ENCODE measurements around the gene SNRNP27. TPM values are rescaled to one million over a fixed set of nuclear protein-coding genes. Genes with fewer than 3 reads are reported as not detected.

Gene SNRNP27
- total and polyA plus RNA-seq, 5 donors from 2014 or later, result 44.1 to 70.2 (median 59.1) TPM

- Histone ChIP-seq H3K27me3 (ENCODE audit: control insufficient read depth, insufficient read depth, low read length) (no peaks in the 10 kb centered on the region), H3K27ac (ENCODE audit: insufficient read depth, low read length, poor library complexity, severe bottlenecking) (no peak overlapping the region), H3K36me3 (ENCODE audit: control insufficient read depth, insufficient read depth, low read length) (peaks cover 29% of the 10 kb centered on the region), H3K9me3 (ENCODE audit: control insufficient read depth in 2 of 2, low read length in 2 of 2) (no peaks in the 10 kb centered on the region), H3K4me1 (ENCODE audit: control insufficient read depth, insufficient read depth, low read length, poor library complexity, severe bottlenecking) (no peaks in the 10 kb centered on the region), H3K4me3 (ENCODE audit: low read depth, low read length) (no peak overlapping the region)
- H3K4me3 Mint-ChIP-seq, result peak overlapping the region in 1 of 4 donors; percentile 38
- no peaks in the 10 kb centered on the region for H3K27me3 Mint-ChIP-seq
- peaks cover 32% of the 10 kb centered on the region for H3K36me3 Mint-ChIP-seq
- ATAC-seq (ENCODE audit: low read depth in 2 of 2) (no peak), DNase-seq (no peak)
- peaks cover 0 to 31% (median 8%) of the 10 kb centered on the region in 4 donors for H3K4me1 Mint-ChIP-seq
- no peaks in the 10 kb centered on the region for H3K9me3 Mint-ChIP-seq
- peak overlapping the region in 2 of 3 donors; percentile 3 to 17 for H3K27ac Mint-ChIP-seq
Observed at GRCh38 chr2:69923116-69923515, 29.4 kb downstream of the SNRNP27 start.

- no peaks in the 10 kb centered on the region for H3K9me3 ChIP-seq (ENCODE audit: control insufficient read depth in 2 of 2, low read length in 2 of 2)
- Mint-ChIP-seq H3K4me3 (no peak overlapping the region), H3K4me1 (peaks cover 10 to 38% (median 20%) of the 10 kb centered on the region in 4 donors), H3K27me3 (no peaks in the 10 kb centered on the region), H3K36me3 (peaks cover 42% of the 10 kb centered on the region), H3K27ac (peak overlapping the region in 1 of 3 donors; percentile 45), H3K9me3 (no peaks in the 10 kb centered on the region)
- H3K36me3 ChIP-seq (ENCODE audit: control insufficient read depth, insufficient read depth, low read length), result peaks cover 18% of the 10 kb centered on the region
- no peak overlapping the region for H3K4me3 ChIP-seq (ENCODE audit: low read depth, low read length)
- H3K4me1 ChIP-seq (ENCODE audit: control insufficient read depth, insufficient read depth, low read length, poor library complexity, severe bottlenecking), result no peaks in the 10 kb centered on the region
- H3K27me3 ChIP-seq (ENCODE audit: control insufficient read depth, insufficient read depth, low read length), result no peaks in the 10 kb centered on the region
- DNase-seq (no peak), ATAC-seq (ENCODE audit: low read depth in 2 of 2) (no peak)
- H3K27ac ChIP-seq (ENCODE audit: insufficient read depth, low read length, poor library complexity, severe bottlenecking), result no peak overlapping the region
Observed at GRCh38 chr2:69926849-69927515, 33.2 kb downstream of the SNRNP27 start.

- Mint-ChIP-seq H3K4me1 (peaks cover 15 to 35% (median 24%) of the 10 kb centered on the region in 4 donors), H3K27me3 (no peaks in the 10 kb centered on the region), H3K9me3 (no peaks in the 10 kb centered on the region), H3K36me3 (peaks cover 50% of the 10 kb centered on the region), H3K27ac (peak overlapping the region; percentile 29 to 79 (median 37)), H3K4me3 (no peak overlapping the region)
- DNase-seq, result no peak
- Histone ChIP-seq H3K9me3 (ENCODE audit: control insufficient read depth in 2 of 2, low read length in 2 of 2) (no peaks in the 10 kb centered on the region), H3K36me3 (ENCODE audit: control insufficient read depth, insufficient read depth, low read length) (peaks cover 27% of the 10 kb centered on the region), H3K27me3 (ENCODE audit: control insufficient read depth, insufficient read depth, low read length) (no peaks in the 10 kb centered on the region), H3K4me3 (ENCODE audit: low read depth, low read length) (no peak overlapping the region), H3K4me1 (ENCODE audit: control insufficient read depth, insufficient read depth, low read length, poor library complexity, severe bottlenecking) (no peaks in the 10 kb centered on the region), H3K27ac (ENCODE audit: insufficient read depth, low read length, poor library complexity, severe bottlenecking) (no peak overlapping the region)
- no peak for ATAC-seq (ENCODE audit: low read depth in 2 of 2)
Observed at GRCh38 chr2:69931832-69932595, 38.3 kb downstream of the SNRNP27 start.

- peaks cover 33% of the 10 kb centered on the region for H3K36me3 ChIP-seq (ENCODE audit: control insufficient read depth, insufficient read depth, low read length)
- Mint-ChIP-seq H3K27ac (peak overlapping the region in 1 of 3 donors; percentile 37), H3K36me3 (peaks cover 55% of the 10 kb centered on the region), H3K4me1 (peaks cover 15 to 33% (median 22%) of the 10 kb centered on the region in 4 donors), H3K4me3 (no peak overlapping the region), H3K9me3 (no peaks in the 10 kb centered on the region), H3K27me3 (no peaks in the 10 kb centered on the region)
- DNase-seq, result no peak
- no peak overlapping the region for H3K27ac ChIP-seq (ENCODE audit: insufficient read depth, low read length, poor library complexity, severe bottlenecking)
- no peaks in the 10 kb centered on the region for H3K9me3 ChIP-seq (ENCODE audit: control insufficient read depth in 2 of 2, low read length in 2 of 2)
- H3K27me3 ChIP-seq (ENCODE audit: control insufficient read depth, insufficient read depth, low read length), result no peaks in the 10 kb centered on the region
- H3K4me1 ChIP-seq (ENCODE audit: control insufficient read depth, insufficient read depth, low read length, poor library complexity, severe bottlenecking), result no peaks in the 10 kb centered on the region
- H3K4me3 ChIP-seq (ENCODE audit: low read depth, low read length), result no peak overlapping the region
- ATAC-seq (ENCODE audit: low read depth in 2 of 2), result no peak
Observed at GRCh38 chr2:69932596-69932922, 38.8 kb downstream of the SNRNP27 start.

GRCh38 chr2:69933254-69933828 lies 39.6 kb downstream of the SNRNP27 start:
- DNase-seq, result no peak
- no peaks in the 10 kb centered on the region for H3K27me3 Mint-ChIP-seq
- ATAC-seq (ENCODE audit: low read depth in 2 of 2), result no peak
- H3K36me3 Mint-ChIP-seq, result peaks cover 56% of the 10 kb centered on the region
- H3K9me3 Mint-ChIP-seq, result no peaks in the 10 kb centered on the region
- Histone ChIP-seq H3K36me3 (ENCODE audit: control insufficient read depth, insufficient read depth, low read length) (peaks cover 38% of the 10 kb centered on the region), H3K27me3 (ENCODE audit: control insufficient read depth, insufficient read depth, low read length) (no peaks in the 10 kb centered on the region), H3K4me3 (ENCODE audit: low read depth, low read length) (no peak overlapping the region), H3K4me1 (ENCODE audit: control insufficient read depth, insufficient read depth, low read length, poor library complexity, severe bottlenecking) (no peaks in the 10 kb centered on the region), H3K27ac (ENCODE audit: insufficient read depth, low read length, poor library complexity, severe bottlenecking) (no peak overlapping the region), H3K9me3 (ENCODE audit: control insufficient read depth in 2 of 2, low read length in 2 of 2) (no peaks in the 10 kb centered on the region)
- peaks cover 15 to 32% (median 22%) of the 10 kb centered on the region in 4 donors for H3K4me1 Mint-ChIP-seq
- peak overlapping the region; percentile 38 to 49 (median 42) for H3K27ac Mint-ChIP-seq
- H3K4me3 Mint-ChIP-seq, result no peak overlapping the region

- Histone ChIP-seq H3K27me3 (ENCODE audit: control insufficient read depth, insufficient read depth, low read length) (no peaks in the 10 kb centered on the region), H3K27ac (ENCODE audit: insufficient read depth, low read length, poor library complexity, severe bottlenecking) (no peak overlapping the region), H3K9me3 (ENCODE audit: control insufficient read depth in 2 of 2, low read length in 2 of 2) (no peaks in the 10 kb centered on the region), H3K4me1 (ENCODE audit: control insufficient read depth, insufficient read depth, low read length, poor library complexity, severe bottlenecking) (no peaks in the 10 kb centered on the region), H3K36me3 (ENCODE audit: control insufficient read depth, insufficient read depth, low read length) (peaks cover 44% of the 10 kb centered on the region), H3K4me3 (ENCODE audit: low read depth, low read length) (no peak overlapping the region)
- H3K27me3 Mint-ChIP-seq, result no peaks in the 10 kb centered on the region
- H3K27ac Mint-ChIP-seq, result peak overlapping the region; percentile 2 to 42 (median 38)
- H3K4me1 Mint-ChIP-seq, result peaks cover 15 to 30% (median 21%) of the 10 kb centered on the region in 4 donors
- DNase-seq, result no peak
- H3K36me3 Mint-ChIP-seq, result peaks cover 61% of the 10 kb centered on the region
- no peaks in the 10 kb centered on the region for H3K9me3 Mint-ChIP-seq
- no peak for ATAC-seq (ENCODE audit: low read depth in 2 of 2)
- H3K4me3 Mint-ChIP-seq, result no peak overlapping the region
Observed at GRCh38 chr2:69933839-69934613, 40.3 kb downstream of the SNRNP27 start.

- Histone ChIP-seq H3K27me3 (ENCODE audit: control insufficient read depth, insufficient read depth, low read length) (no peaks in the 10 kb centered on the region), H3K4me1 (ENCODE audit: control insufficient read depth, insufficient read depth, low read length, poor library complexity, severe bottlenecking) (no peaks in the 10 kb centered on the region), H3K4me3 (ENCODE audit: low read depth, low read length) (no peak overlapping the region), H3K9me3 (ENCODE audit: control insufficient read depth in 2 of 2, low read length in 2 of 2) (no peaks in the 10 kb centered on the region), H3K36me3 (ENCODE audit: control insufficient read depth, insufficient read depth, low read length) (peaks cover 46% of the 10 kb centered on the region), H3K27ac (ENCODE audit: insufficient read depth, low read length, poor library complexity, severe bottlenecking) (no peak overlapping the region)
- Mint-ChIP-seq H3K9me3 (no peaks in the 10 kb centered on the region), H3K27ac (peak overlapping the region in 1 of 3 donors; percentile 2), H3K4me3 (no peak overlapping the region), H3K4me1 (peaks cover 12 to 26% (median 18%) of the 10 kb centered on the region in 4 donors), H3K36me3 (peaks cover 60% of the 10 kb centered on the region), H3K27me3 (no peaks in the 10 kb centered on the region)
- DNase-seq (no peak), ATAC-seq (ENCODE audit: low read depth in 2 of 2) (no peak)
Observed at GRCh38 chr2:69934614-69934908, 40.8 kb downstream of the SNRNP27 start.

Measured in CD4-positive, CD25-positive, alpha-beta regulatory T cell (primary cell).